T-helper 9 cell (primary cell): Measurements from ENCODE around the gene PTPRM.

Source experiments
- DNase-seq: peaks from one replicate; pipeline ENCODE4 v3.0.0-alpha.2; 2020
- total RNA-seq, 2 donors: gene quantifications; one replicate each; lab custom pipeline; 2026; lab: John Stamatoyannopoulos, UW

The PTPRM gene
- total RNA-seq = 31.1 to 44.4 reads per million in 2 donors

- peak; percentile 36 for DNase-seq
Measured at GRCh38 chr18:7566567-7567473, at the start of gene PTPRM. Gene PTPRM, plus strand, starts transcription at chr18:7567316. Its CDS starts 503 bp downstream, at chr18:7567819.

- no peak for DNase-seq
Measured at GRCh38 chr18:7517852-7518251, 49.3 kb upstream of the PTPRM start.

- no peak for DNase-seq
Measured at GRCh38 chr18:7520200-7520785, 46.8 kb upstream of the PTPRM start.

- no peak for DNase-seq
Measured at GRCh38 chr18:7521226-7521856, 45.8 kb upstream of the PTPRM start.

- DNase-seq = no peak
Measured at GRCh38 chr18:7523772-7524171, 43.3 kb upstream of the PTPRM start.

GRCh38 chr18:7524786-7525185 lies 42.3 kb upstream of the PTPRM start:
- DNase-seq = no peak

- DNase-seq = no peak
Measured at GRCh38 chr18:7532942-7533341, 34.2 kb upstream of the PTPRM start.

- DNase-seq = no peak
Measured at GRCh38 chr18:7535436-7536205, 31.5 kb upstream of the PTPRM start.

- DNase-seq = no peak
Measured at GRCh38 chr18:7537145-7537544, 30.0 kb upstream of the PTPRM start.

GRCh38 chr18:7541835-7542234 lies 25.3 kb upstream of the PTPRM start:
- DNase-seq = no peak

GRCh38 chr18:7544686-7545085 lies 22.4 kb upstream of the PTPRM start:
- no peak for DNase-seq

- DNase-seq = no peak
Measured at GRCh38 chr18:7545734-7546133, 21.4 kb upstream of the PTPRM start.

- no peak for DNase-seq
Measured at GRCh38 chr18:7548221-7548620, 18.9 kb upstream of the PTPRM start.

GRCh38 chr18:7548721-7549120 lies 18.4 kb upstream of the PTPRM start:
- DNase-seq = no peak

GRCh38 chr18:7557973-7558372 lies 9.1 kb upstream of the PTPRM start:
- no peak for DNase-seq

- DNase-seq = no peak
Measured at GRCh38 chr18:7558769-7559168, 8.3 kb upstream of the PTPRM start.

GRCh38 chr18:7559709-7560319 lies 7.3 kb upstream of the PTPRM start:
- DNase-seq = no peak

- DNase-seq = no peak
Measured at GRCh38 chr18:7561909-7562460, 5.1 kb upstream of the PTPRM start.

- DNase-seq = no peak
Measured at GRCh38 chr18:7562491-7562890, 4.6 kb upstream of the PTPRM start.

GRCh38 chr18:7565677-7566076 lies 1.4 kb upstream of the PTPRM start:
- no peak for DNase-seq

GRCh38 chr18:7566244-7566566 lies 911 bp upstream of the PTPRM start:
- no peak for DNase-seq
